NCI-H1105 (cell line): ENCODE results near the gene ANAPC16.
"Not testable (repeated sequence)": the region's sequence is repeated elsewhere in the genome, so short reads cannot be mapped to it uniquely, and the experiment has no call there.

Source experiments
- DNase-seq: peaks from one replicate; lab custom pipeline; 2025; lab: John Stamatoyannopoulos, UW

Gene ANAPC16

DNA sequence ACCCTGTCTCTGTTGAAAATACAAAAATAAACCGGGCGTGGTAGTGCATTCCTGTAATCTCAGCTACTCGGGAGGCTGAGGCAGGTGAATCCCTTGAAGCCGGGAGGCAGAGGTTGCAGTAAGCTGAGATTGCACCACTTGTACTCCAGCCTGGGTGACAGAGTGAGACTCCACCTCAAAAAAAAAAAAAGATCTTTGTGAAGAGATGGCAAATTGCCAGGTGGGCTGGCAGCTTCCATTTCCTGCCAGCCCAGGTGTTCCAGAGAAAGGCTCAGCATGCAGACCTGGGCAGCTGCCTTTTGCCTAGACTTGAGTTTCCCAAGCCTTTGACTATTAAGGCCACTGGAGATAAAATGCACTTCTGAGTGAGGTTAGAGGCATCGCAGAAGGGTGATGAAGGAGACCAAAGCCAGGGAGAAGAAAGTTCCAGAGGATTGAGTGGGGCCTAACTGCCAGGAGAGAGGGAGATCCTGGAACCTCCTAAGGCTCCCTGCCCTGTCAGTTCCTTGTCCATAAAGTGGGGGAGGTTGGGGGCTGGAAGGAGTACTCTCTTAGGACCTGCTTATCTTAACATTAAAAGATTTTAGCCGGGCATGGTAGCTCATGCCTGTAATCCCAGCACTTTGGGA lies 47.9 kb downstream of the ANAPC16 start:
- peak; percentile 75 for DNase-seq

DNA sequence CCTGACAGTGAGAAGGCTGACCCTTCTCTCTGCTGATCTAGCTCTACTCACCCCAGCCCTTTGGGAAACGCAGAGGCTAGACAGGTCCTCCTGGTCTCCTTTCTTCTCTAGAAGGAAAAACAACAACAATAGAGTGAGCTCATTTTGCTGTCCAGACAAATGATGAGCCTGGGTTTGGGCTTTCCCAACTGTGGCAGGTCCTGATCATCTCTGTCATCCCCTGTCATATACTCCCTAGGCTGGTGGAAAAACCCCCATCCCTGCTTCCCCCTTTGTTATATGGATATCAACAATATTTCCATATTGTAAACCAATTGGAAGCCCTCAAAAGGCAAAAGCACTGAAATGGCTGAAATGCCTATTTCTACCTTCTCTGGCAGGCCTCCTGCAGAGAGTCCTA lies 48.7 kb downstream of the ANAPC16 start:
- DNase-seq = no peak

DNA sequence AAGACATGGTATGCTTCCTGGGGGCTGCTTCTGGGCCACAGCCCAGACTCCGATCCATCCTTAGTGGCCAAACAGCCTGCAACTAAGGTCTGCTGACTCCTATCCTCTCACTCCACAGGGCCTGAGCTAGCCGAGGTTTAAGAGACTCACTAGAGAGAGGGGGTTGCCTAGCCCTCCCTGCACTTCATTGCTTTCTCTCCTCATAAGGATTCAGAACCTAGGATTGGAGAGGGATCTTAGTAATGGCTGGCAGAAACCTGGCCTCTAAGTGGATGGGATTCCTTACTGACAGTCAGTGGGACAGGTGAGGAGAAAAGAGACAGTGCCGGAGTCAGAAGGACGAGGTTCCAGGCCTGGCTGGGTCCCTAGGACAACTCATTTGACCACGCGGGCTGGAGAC lies 49.7 kb downstream of the ANAPC16 start:
- DNase-seq = no peak

DNA sequence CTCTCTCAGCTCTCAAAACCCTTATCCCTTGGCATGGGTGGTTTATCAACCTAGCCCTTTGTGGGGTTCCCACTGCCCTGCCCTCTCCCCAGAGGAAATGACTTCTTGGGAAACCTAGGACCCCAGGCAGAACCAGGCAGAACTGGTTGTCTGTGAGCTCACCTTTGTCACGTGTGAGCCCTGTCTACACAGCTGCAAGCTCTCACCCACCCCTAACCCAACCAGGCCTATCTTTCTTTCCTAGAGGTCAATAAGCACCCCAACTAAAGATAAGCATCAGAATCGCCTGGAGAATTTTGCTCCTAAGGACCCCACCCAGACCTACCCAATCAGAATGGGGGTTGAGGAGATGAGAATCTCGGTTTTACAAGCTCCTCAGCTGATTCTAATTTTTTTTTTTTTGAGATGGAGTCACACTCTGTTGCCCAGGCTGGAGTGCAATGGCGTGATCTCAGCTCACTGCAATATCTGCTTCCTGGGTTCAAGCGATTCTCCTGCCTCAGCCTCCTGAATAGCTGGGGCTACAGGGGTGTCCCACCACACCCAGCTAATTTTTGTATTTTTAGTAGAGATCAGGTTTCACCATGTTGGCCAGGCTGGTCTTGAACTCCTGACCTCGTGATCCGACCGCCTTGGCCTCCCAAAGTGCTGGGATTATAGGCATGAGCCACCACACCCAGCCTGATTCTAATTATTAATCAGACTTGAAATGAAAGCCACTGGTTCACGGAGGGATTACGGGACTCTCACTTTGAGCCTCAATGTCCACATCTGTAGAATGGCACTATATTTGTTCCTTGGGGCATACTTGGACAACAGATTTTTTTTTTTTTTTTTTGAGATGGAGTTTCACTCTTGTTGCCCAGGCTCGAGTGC lies 50.4 kb downstream of the ANAPC16 start:
- no peak for DNase-seq

DNA sequence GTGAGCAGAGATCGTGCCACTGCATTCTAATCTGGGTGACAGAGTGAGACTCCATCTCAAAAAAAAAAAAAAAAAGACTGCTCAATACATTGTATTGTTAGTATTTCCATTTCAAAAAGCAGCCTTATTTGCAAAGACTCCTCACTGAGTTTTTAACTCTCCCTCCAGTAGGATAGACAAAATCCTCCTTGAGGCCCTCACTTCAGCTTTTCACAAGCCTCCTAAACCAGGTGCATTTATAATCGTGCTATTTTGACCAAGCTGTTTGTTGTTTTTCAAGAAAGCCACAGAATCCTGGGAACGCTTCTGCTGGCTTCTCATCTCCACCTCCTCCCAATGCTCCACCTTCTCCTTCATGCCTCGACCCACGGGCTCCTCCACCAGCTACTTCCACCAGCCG lies 51.6 kb downstream of the ANAPC16 start:
- DNase-seq = no peak

DNA sequence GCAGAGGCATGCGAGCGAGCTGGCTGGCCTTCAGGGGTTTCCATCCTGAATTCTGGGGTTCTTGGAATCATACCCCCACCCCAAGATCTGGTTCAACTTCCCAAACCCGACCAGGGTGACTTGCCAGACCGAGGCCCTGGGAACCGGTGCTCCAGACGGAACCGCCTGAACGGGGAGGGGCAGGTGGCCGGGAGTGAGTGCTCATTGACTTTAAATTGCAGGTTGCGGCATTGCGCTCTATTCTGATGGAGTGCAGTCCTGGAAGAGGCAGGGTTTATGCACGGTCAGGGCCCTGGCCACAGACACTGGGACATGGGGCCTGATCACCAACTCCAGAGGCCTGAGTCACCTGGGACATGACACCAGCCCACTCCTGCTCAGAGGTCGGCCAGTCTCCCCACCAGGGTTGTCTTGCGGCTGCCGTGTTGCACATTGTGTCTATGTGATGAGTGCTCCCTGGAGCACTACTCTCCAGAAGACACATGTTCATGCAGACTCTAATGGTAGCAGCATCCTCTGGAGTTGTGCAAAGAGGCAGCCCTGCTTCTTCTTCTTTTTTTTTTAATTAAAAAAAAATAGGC lies 52.1 kb downstream of the ANAPC16 start:
- DNase-seq = no peak

DNA sequence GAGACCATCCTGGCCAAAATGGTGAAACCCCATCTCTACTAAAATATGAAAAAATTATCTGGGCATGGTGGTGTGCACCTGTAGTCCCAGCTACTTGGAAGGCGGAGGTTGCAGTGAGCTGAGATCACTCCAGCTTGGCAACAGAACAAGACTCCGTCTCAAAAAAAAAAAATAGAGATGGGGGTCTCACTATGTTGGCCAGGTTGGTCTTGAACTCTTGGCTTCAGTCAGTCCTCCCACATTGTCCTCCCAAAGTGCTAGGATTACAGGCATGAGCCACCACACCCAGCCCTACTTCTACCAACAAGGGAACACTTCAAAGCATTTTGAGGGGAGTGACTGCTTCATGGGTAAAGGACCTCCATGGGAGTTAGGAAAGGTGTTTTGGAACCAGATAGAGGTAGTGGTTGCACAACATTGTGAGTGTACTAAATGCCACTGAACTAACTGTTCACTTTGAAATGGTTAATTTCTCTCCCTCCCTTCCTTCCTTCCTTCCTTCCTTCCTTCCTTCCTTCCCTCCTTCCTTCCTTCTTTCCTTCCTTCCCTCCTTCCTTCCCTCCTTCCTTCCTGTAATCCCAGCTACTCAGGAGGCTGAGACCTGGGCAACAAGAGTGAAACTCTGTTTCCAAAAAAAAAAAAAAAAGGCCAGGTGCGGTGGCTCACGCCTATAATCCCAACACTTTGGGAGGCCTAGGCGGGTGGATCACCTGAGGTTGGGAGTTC lies 52.8 kb downstream of the ANAPC16 start:
- DNase-seq = not testable (repeated sequence)

DNA sequence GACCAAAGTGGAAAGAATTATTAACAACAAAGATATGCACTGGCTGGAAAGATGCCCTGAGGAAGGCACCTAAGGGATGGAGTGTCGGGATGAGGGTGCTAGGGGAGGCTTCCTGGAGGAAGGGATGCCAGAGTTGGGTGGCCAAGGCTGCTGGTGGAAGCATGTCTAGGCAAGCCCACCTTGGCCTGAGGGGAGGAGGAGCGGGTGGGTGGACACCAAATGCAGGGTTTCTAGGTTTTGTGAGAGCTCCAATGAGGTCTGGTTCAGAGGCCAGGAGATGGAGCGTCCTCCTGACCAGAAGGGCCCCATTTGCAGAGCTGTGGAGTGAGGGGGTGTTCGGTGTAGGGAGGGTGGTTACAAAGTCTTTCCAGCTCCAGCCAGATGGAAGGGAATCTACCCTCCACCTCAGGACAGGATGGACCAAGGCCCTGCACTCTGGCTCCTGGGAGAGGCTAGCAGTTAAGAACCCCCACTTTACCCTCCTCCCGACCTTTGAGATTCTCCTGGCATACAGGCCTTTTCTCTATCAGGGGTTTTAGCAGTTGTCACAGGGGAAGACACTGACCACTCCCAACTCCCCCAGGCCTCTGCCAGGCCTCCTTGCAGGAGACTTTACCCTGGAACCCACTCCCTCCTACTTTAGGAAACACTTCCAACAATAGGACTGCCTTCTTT lies 54.9 kb downstream of the ANAPC16 start:
- no peak for DNase-seq

DNA sequence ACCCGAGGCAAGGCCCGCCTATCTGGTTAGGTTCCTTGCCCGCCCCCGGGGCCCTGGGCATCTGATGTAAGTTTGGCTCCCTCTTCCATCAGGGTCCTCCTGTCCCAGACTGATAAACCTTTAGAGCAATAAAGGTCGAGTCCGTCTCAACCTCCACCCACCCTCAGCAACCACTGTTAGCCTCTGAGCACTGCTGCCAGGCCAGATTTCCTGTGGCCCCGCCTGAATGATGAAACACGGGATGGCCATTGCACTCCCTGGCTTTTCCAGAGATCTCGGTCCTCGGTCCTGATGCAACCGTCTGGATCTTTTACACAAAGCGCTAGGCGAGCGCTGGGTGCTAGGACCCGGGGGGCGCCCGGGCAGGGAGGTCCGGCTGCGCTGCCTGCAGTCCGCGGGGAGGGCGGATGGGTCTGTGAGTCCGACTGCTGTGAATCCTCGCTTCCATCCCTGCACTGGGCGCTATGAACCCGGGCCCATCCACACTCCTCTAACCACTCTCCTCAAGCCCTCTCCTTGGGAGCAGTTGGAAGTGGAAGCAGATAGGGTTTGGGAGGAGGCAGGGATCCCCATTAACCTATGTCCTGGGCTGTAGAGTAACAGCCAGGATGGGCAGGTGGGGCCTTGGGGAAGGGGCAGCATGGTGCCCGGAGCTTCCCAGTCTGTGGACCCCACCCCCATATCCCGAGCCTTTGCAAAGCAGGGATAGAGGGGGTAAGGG lies 57.0 kb downstream of the ANAPC16 start:
- DNase-seq = peak; percentile 41

DNA sequence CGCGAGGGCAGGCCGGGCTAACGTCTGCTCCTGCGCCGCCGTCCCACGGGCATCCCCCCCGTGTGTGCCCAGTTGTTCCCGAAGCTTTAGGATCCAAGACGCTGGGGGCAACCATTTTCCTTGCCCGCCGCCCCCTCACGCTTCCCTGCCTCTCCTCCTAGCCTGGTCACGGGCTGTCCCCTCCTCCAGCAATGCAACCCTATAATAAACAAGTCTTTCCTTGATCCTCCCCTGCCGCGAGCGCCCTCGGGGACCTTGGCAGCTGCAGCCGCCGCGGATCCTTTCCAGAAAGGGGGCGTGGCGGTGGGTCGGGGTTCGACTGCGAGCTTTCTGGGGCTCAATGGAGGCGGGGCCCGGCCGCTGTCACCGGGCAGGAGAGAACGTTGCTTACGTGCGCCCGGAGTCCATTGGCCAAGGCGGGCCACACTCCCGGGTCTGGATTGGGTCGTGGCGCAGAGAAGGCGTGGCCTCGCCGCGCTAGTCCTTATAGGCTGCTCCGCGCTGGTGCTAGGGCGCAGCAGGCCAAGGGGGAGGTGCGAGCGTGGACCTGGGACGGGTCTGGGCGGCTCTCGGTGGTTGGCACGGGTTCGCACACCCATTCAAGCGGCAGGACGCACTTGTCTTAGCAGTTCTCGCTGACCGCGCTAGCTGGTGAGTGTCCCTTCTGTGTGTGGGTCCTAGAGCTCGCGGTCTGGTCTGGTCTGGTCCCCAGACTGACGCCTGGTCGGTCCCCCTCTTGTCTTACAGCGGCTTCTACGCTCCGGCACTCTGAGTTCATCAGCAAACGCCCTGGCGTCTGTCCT lies 57.8 kb downstream of the ANAPC16 start, which contains the start of gene DDIT4:
Gene DDIT4, plus strand, starts transcription at position 515 of the 803 bp plus-strand sequence. CDS start 293 bp downstream, outside the sequence.
- peak; percentile 90 for DNase-seq

DNA sequence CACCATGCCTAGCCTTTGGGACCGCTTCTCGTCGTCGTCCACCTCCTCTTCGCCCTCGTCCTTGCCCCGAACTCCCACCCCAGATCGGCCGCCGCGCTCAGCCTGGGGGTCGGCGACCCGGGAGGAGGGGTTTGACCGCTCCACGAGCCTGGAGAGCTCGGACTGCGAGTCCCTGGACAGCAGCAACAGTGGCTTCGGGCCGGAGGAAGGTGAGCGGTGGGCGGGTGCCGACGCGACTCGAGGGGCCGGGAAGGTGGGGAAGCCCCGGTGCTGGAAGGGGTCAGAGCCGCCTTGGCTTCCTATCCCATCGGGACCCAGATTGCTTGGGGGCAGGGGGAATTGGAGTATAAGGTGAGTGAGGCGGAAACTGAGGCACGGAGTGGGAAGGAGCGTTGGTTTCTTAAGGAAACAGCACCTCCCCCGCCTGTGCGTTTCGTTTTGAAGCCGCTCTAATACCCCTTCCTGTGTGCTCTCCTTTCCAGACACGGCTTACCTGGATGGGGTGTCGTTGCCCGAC lies 58.5 kb downstream of the ANAPC16 start:
- DNase-seq = no peak

DNA sequence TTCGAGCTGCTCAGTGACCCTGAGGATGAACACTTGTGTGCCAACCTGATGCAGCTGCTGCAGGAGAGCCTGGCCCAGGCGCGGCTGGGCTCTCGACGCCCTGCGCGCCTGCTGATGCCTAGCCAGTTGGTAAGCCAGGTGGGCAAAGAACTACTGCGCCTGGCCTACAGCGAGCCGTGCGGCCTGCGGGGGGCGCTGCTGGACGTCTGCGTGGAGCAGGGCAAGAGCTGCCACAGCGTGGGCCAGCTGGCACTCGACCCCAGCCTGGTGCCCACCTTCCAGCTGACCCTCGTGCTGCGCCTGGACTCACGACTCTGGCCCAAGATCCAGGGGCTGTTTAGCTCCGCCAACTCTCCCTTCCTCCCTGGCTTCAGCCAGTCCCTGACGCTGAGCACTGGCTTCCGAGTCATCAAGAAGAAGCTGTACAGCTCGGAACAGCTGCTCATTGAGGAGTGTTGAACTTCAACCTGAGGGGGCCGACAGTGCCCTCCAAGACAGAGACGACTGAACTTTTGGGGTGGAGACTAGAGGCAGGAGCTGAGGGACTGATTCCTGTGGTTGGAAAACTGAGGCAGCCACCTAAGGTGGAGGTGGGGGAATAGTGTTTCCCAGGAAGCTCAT lies 59.0 kb downstream of the ANAPC16 start:
- peak; percentile 18 for DNase-seq

DNA sequence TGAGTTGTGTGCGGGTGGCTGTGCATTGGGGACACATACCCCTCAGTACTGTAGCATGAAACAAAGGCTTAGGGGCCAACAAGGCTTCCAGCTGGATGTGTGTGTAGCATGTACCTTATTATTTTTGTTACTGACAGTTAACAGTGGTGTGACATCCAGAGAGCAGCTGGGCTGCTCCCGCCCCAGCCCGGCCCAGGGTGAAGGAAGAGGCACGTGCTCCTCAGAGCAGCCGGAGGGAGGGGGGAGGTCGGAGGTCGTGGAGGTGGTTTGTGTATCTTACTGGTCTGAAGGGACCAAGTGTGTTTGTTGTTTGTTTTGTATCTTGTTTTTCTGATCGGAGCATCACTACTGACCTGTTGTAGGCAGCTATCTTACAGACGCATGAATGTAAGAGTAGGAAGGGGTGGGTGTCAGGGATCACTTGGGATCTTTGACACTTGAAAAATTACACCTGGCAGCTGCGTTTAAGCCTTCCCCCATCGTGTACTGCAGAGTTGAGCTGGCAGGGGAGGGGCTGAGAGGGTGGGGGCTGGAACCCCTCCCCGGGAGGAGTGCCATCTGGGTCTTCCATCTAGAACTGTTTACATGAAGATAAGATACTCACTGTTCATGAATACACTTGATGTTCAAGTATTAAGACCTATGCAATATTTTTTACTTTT lies 59.7 kb downstream of the ANAPC16 start:
- peak; percentile 26 for DNase-seq

DNA sequence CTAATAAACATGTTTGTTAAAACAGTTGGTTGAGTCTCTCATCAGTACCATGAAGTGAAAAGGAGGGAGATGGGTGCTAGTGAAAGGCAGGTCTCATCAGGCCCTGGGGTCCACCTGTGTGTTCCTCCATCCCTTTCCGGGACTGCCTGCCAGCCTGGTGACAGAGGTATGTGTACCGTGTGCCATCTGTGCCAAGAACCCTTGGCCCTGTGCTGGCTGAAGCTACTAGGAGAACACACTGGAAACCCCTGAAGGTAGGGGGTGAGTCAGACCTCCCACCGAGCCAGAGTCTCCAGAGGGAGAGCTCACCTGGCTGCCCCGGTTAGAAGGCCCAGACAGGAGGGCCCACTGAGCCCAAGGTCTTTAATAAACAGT lies 60.2 kb downstream of the ANAPC16 start:
- peak; percentile 33 for DNase-seq

DNA sequence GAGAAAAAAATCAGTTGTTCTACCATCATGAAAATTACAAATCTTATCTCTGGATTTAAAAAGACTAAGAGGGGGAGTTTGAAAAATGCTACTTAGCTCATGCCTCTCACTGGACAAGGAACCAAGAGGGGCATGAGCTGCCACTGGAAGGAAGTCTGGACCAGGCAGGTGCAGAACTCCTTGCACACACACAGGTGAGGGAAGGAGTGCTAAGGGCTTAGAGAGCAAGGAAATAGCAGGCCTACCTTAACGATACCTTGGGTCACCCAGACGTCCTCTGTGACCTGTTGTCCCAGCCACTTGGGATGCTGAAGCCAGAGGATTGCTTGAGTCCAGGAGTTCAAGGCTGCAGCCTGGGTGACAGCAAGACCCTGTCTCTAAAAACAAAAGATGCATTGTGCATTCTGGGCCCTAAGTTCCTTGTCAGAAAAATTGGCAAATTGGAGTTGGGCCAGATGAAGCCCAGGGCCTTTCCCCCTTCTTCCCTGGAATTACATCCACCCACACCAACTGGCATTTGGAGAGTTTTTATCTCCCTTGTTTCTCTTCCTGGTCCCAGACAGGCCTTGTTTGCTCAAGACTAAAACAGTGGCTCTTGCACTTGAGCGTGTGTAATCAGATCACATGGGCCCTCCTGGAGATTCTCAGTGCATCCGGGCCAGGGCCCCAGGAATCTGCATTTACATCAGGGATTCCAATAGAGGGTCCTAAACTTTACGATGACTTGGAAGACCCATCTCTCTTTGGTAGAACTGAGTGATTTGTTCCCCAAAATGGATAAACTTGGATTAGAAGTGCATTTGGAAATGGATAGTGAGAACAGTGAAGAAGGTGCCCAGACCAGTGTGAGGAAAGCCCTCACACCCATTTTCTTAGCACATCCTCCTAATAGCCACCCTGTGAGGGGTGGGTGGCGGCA lies 60.9 kb downstream of the ANAPC16 start:
- DNase-seq = no peak

DNA sequence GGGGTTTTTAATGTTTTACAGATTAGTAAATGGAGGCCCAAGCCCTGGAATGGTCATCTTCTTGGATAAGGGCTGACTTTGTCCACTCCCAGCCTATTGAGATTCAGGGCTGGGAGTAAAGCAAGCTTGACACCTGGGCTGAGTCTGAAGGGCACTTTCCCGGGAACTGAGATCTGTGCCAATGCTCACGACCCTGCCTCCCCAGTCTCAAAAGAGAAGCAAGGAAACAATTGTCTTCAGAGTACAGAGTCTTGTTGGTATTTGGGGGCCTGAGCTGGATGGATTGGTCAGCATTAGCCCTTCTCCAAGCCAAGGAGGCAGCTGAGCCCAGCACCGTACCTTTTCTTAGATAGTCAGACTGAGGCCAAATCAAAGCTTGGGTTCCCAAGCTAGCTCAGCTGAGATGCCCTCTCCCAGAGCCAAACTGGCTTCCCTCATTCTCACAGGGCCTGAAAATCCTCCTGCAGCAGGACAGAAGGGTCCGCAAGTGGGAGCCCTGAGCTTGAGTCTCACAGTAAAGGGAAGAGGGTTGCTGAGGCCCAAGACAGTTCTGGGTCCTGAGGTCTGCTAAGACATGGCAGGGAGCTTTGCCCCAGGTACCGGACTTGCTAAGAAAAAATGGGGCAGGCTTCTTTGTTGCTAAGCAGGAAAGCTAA lies 61.7 kb downstream of the ANAPC16 start:
- DNase-seq = no peak

DNA sequence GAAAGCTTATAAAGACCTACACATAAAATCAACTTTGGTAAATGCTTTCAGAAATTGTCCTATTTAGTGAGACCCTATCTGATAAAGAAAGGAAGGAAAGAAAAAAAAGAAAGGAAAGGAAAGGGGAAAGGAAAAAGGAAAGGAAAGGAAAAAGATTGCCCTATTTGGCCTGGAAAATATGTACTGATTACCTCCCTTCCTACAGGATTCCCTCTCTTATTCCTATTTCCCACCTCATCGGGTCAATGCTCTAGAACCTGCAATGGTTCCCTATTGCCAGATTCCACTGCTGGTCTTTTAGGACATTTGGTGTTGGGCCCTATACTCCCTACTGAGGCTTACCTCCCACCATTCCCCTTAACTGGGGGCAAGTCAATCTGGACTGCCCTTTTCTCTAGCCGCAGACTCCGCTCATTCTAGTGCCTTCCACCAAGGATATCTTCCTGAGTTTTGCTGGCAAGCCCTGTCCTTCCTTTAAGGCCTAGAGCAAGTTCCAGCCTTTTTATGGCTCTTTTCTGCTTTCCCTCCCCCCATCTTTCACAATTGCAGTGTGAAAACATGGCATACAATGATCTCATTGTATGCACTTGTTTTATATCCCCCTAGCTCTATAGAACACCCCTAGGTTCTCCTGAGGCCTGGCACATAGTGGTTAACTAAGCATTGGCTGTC lies 62.3 kb downstream of the ANAPC16 start:
- DNase-seq = no peak
